Neural progenitor cell (in vitro differentiated cells): ENCODE measurements around the gene MAD2L1BP. TPM values are rescaled to one million over a fixed set of nuclear protein-coding genes. Genes with fewer than 3 reads are reported as not detected.

Source experiments
- DNase-seq: peaks from one replicate; pipeline ENCODE4 v3.0.0-alpha.2; 2016; ENCODE audit warnings: low spot score
- H2AFZ ChIP-seq: fragments of 200-600 bp; sonication (generic); replicated peaks from 2 replicates; pipeline ENCODE4 v1.6.1; 2016; ENCODE audit warnings: antibody characterized with exemption
- H3F3A ChIP-seq: fragments of 200-600 bp; sonication (generic); 2 replicates; pipeline ENCODE4 v1.6.1; 2016; ENCODE audit warnings: antibody characterized with exemption, low read depth
- H3K27ac ChIP-seq: fragments of 200-600 bp; sonication (generic); 2 replicates; pipeline ENCODE4 v1.5.1; 2016; ENCODE audit warnings: mild to moderate bottlenecking
- H3K27me3 ChIP-seq: fragments of 200-600 bp; sonication (generic); 2 replicates; pipeline ENCODE4 v1.6.1; 2016; ENCODE audit warnings: mild to moderate bottlenecking, moderate library complexity
- H3K36me3 ChIP-seq: fragments of 200-600 bp; sonication (generic); 2 replicates; pipeline ENCODE4 v1.5.1; 2016
- H3K4me1 ChIP-seq: fragments of 200-600 bp; sonication (generic); 2 replicates; pipeline ENCODE4 v1.6.1; 2016; ENCODE audit warnings: mixed run types
- H3K4me2 ChIP-seq: fragments of 200-600 bp; sonication (generic); 2 replicates; pipeline ENCODE4 v1.6.1; 2016
- H3K4me3 ChIP-seq: fragments of 200-600 bp; sonication (generic); 2 replicates; pipeline ENCODE4 v1.5.1; 2016
- H3K79me2 ChIP-seq: fragments of 200-600 bp; sonication (generic); 2 replicates; pipeline ENCODE4 v1.6.1; 2016; ENCODE audit warnings: low read depth
- H3K9ac ChIP-seq: fragments of 200-600 bp; sonication (generic); 2 replicates; pipeline ENCODE4 v1.6.1; 2016
- H3K9me3 ChIP-seq: fragments of 200-600 bp; sonication (generic); 2 replicates; pipeline ENCODE4 v1.5.1; 2016; ENCODE audit warnings: low read depth
- H4K20me1 ChIP-seq: fragments of 200-600 bp; sonication (generic); 2 replicates; pipeline ENCODE4 v1.6.1; 2016; ENCODE audit warnings: low read depth
- H3K27ac Mint-ChIP-seq: 3 replicates; pipeline ENCODE4 v1.8.0; 2021; ENCODE audit warnings: mixed read lengths
- H3K27me3 Mint-ChIP-seq: 2 replicates; pipeline ENCODE4 v1.8.0; 2022; ENCODE audit warnings: low read depth, mild to moderate bottlenecking, inconsistent platforms, moderate library complexity, mixed read lengths; ENCODE audit not compliant: insufficient read depth
- H3K36me3 Mint-ChIP-seq: 3 replicates; pipeline ENCODE4 v1.8.0; 2021; ENCODE audit warnings: mixed read lengths
- H3K4me1 Mint-ChIP-seq: 3 replicates; pipeline ENCODE4 v1.8.0; 2021; ENCODE audit warnings: mixed read lengths
- H3K4me3 Mint-ChIP-seq: 3 replicates; pipeline ENCODE4 v1.8.0; 2021; ENCODE audit warnings: mild to moderate bottlenecking, moderate library complexity, mixed read lengths
- H3K9me3 Mint-ChIP-seq: 3 replicates; pipeline ENCODE4 v1.8.0; 2020; ENCODE audit warnings: mixed read lengths
- EZH2 ChIP-seq: fragments of 200-600 bp; sonication (generic); IDR thresholded peaks from 2 replicates; pipeline ENCODE4 v1.6.1; 2017; ENCODE audit warnings: antibody characterized with exemption, mild to moderate bottlenecking, moderate library complexity
- EZH2phosphoT487 ChIP-seq: fragments of 200-600 bp; sonication (generic); IDR thresholded peaks from 2 replicates; pipeline ENCODE4 v1.6.1; 2017; ENCODE audit warnings: antibody characterized with exemption
- total RNA-seq: library from RNA; depleted of rRNA; stranded (reverse); fragments of >200 nt; gene quantifications from 2 replicates; pipeline ENCODE4 v1.2.3, GENCODE V29; 2015; ENCODE audit warnings: low replicate concordance
- TF ChIP-seq, protein P1 (sequence below): fragments of 200-600 bp; sonication (generic); IDR thresholded peaks from 2 replicates; pipeline ENCODE4 v1.5.1; 2017; ENCODE audit warnings: antibody characterized with exemption, mild to moderate bottlenecking

Gene MAD2L1BP
- total RNA-seq, 1 donor from 2014 or later: 52.0 TPM

DNA sequence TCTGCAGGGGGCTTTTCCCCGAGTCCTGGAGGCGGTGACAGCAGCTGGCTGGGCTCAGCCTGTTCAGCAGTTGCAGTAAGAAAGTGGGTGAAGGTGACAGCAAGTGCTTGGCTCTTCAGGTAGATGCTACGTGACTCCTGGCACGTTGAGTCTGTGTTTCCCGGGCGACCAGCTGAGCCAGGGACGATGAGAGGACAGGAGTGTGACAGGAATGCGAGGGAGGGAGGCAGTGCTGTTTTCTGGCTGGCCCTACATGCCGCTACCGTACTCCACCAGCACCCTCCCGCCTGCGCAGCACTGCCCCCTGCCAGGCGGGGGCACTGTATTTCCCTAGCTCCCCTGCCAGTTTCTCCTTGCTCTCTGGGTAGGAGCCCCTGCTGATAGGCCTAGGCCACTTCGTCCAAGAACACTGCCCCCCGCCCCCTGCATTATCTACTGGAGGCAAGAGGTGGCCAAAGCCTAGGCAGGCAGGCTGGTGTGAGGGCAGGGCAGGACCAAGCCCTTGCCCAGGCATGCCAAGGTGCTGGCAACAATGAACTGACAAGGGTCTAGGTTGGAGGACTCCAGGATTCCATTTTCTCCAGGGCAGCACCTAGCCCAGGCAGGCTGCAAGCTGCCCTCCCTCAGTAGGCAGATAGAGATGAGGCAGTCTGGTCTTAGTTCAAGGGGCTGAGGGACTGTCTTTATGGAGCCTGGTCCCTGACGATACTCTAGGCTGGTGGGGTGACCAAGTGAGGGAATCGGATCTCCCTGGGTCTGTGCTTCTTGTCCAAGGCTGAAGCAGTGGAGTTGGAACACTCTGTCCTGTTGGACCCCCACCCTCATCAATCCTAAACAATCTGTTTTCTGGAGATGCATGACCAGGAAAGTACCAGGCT is 32.8 kb downstream of the MAD2L1BP start:
- no peaks in the 10 kb centered on the region for H3K9me3 Mint-ChIP-seq
- Histone ChIP-seq H3K4me1 (peaks cover 29% of the 10 kb centered on the region), H3K27me3 (no peaks in the 10 kb centered on the region), H3K4me3 (peak overlapping the region; percentile 20), H3K27ac (peak overlapping the region; percentile 91), H3K4me2 (peak overlapping the region; percentile 63), H4K20me1 (no peaks in the 10 kb centered on the region), H3K36me3 (no peaks in the 10 kb centered on the region), H3K79me2 (no peaks in the 10 kb centered on the region), H3K9me3 (no peaks in the 10 kb centered on the region), H2AFZ (no peak overlapping the region), H3F3A (peaks cover 43% of the 10 kb centered on the region), H3K9ac (no peak overlapping the region)
- H3K4me3 Mint-ChIP-seq: peak overlapping the region; percentile 61
- H3K36me3 Mint-ChIP-seq: peaks cover 9% of the 10 kb centered on the region
- peaks cover 10% of the 10 kb centered on the region for H3K27me3 Mint-ChIP-seq
- peak; percentile 80 for DNase-seq
- TF ChIP-seq, protein P1, sequence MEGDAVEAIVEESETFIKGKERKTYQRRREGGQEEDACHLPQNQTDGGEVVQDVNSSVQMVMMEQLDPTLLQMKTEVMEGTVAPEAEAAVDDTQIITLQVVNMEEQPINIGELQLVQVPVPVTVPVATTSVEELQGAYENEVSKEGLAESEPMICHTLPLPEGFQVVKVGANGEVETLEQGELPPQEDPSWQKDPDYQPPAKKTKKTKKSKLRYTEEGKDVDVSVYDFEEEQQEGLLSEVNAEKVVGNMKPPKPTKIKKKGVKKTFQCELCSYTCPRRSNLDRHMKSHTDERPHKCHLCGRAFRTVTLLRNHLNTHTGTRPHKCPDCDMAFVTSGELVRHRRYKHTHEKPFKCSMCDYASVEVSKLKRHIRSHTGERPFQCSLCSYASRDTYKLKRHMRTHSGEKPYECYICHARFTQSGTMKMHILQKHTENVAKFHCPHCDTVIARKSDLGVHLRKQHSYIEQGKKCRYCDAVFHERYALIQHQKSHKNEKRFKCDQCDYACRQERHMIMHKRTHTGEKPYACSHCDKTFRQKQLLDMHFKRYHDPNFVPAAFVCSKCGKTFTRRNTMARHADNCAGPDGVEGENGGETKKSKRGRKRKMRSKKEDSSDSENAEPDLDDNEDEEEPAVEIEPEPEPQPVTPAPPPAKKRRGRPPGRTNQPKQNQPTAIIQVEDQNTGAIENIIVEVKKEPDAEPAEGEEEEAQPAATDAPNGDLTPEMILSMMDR: peak; percentile 56
- no peak for TF ChIP-seq EZH2
- peaks cover 22% of the 10 kb centered on the region for H3K4me1 Mint-ChIP-seq
- peak overlapping the region; percentile 91 for H3K27ac Mint-ChIP-seq

DNA sequence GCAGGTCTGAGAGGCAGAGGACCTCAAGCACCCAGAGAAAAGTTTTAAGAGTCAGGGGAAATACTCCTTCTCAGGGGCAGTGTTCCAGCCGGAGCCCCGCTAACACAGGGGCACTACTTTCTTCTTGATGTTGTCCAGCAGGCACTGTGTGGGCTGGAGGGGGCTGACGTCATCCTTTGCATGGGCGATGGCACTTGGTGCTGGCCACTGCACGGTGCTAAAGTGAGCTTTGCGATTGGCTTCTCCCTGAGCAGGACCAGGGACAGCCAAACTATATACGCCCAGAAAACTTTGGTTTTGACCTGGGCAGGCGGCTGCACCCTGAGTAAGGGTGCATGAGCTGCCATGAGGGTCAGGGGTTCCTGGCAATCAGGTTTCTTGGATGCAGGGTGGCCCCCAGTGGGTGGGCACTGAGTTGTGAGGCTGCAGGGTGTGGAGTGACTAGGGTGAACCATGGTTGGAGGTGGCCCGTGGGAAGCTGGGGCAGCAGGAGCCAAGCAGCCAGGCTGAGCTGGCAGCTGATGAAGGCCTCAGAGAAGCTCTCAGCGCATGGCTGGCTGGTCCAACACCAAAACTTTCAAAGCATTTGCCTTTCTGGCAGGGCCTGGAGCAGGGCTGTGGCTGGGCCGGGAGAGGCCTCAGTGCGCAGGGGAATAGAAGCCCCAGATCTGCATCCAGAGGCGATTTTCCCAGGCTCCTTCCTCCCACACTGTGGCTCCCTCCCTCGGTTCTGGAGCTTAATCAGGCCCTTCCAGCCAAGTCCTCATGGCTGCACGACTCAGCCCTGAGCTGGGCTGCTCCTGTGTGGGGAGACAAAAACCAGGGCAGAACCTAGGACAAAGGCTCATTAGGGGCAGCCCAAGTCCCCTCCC is 33.6 kb downstream of the MAD2L1BP start:
- no peaks in the 10 kb centered on the region for H4K20me1 ChIP-seq
- no peaks in the 10 kb centered on the region for H3K79me2 ChIP-seq
- peak; percentile 64 for DNase-seq
- Mint-ChIP-seq H3K4me3 (no peak overlapping the region), H3K9me3 (no peaks in the 10 kb centered on the region), H3K36me3 (peaks cover 9% of the 10 kb centered on the region), H3K4me1 (peaks cover 22% of the 10 kb centered on the region), H3K27me3 (peaks cover 10% of the 10 kb centered on the region), H3K27ac (peak overlapping the region; percentile 91)
- H3K9ac ChIP-seq: no peak overlapping the region
- H3K4me1 ChIP-seq: peaks cover 29% of the 10 kb centered on the region
- H3K9me3 ChIP-seq: no peaks in the 10 kb centered on the region
- peak overlapping the region; percentile 91 for H3K27ac ChIP-seq
- H3F3A ChIP-seq: peaks cover 43% of the 10 kb centered on the region
- TF ChIP-seq, protein P1: no peak
- TF ChIP-seq EZH2phosphoT487 (no peak), EZH2 (no peak)
- H3K4me2 ChIP-seq: peak overlapping the region; percentile 39
- H3K27me3 ChIP-seq: no peaks in the 10 kb centered on the region
- no peak overlapping the region for H2AFZ ChIP-seq
- no peak overlapping the region for H3K4me3 ChIP-seq
- H3K36me3 ChIP-seq: no peaks in the 10 kb centered on the region

DNA sequence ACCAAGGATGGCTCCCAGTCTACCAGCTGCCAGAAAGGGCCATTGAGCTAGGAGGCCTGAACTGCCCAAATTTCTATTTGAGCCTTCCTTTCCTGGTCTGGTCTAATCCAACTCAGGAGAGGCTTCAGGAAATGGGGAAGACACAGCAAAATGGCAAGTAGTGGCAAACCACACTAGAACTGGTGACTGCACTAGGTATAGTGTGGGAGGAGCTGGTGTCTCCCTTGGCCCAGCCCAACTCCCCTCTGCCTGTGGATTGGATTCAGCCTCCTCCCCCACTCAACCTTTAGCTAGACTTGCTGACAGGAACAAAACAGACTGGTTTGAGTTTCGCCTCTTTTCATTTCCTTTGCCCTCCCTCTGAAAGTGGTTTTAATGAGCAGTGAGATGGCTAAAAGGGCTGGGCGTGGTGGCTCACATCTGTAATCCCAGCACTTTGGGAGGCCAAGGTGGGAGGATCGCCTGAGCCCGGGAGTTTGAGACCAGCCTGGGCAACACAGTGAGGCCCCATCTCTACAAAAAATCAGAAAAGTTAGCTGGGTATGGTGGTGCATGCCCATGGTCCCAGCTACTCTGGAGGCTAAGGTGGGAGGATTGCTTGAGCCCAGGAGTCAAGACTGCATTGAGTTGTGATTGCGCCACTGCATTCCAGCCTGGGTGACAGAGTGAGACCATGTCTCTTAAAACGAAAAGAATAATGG is 34.4 kb downstream of the MAD2L1BP start:
- H4K20me1 ChIP-seq: no peaks in the 10 kb centered on the region
- no peaks in the 10 kb centered on the region for H3K9me3 ChIP-seq
- H3K27me3 ChIP-seq: no peaks in the 10 kb centered on the region
- H2AFZ ChIP-seq: no peak overlapping the region
- H3K4me1 Mint-ChIP-seq: peaks cover 22% of the 10 kb centered on the region
- no peaks in the 10 kb centered on the region for H3K79me2 ChIP-seq
- H3K36me3 Mint-ChIP-seq: peaks cover 13% of the 10 kb centered on the region
- H3K27ac Mint-ChIP-seq: no peak overlapping the region
- no peak overlapping the region for H3K9ac ChIP-seq
- no peak for DNase-seq
- H3K9me3 Mint-ChIP-seq: no peaks in the 10 kb centered on the region
- H3K27me3 Mint-ChIP-seq: peaks cover 10% of the 10 kb centered on the region
- H3K27ac ChIP-seq: peak overlapping the region; percentile 91
- H3F3A ChIP-seq: peaks cover 43% of the 10 kb centered on the region
- H3K4me1 ChIP-seq: peaks cover 29% of the 10 kb centered on the region
- peak overlapping the region; percentile 39 for H3K4me2 ChIP-seq
- no peak overlapping the region for H3K4me3 ChIP-seq
- H3K4me3 Mint-ChIP-seq: no peak overlapping the region
- TF ChIP-seq EZH2phosphoT487: no peak
- TF ChIP-seq, protein P1: no peak
- no peak for TF ChIP-seq EZH2
- no peaks in the 10 kb centered on the region for H3K36me3 ChIP-seq
